GM12878 (cell line): ENCODE data around the gene ATAD3A.

Experiments used
- BACH1 ChIP-seq: fragments of 450-650 bp; IDR thresholded peaks from 2 replicates; pipeline ENCODE4 v1.6.1; 2017; ENCODE audit warnings: mild to moderate bottlenecking, borderline replicate concordance
- NR2F1 ChIP-seq: fragments of 450-650 bp; conservative IDR thresholded peaks from 2 replicates; pipeline ENCODE4 v1.6.1; 2017; ENCODE audit warnings: mild to moderate bottlenecking
- POLR2AphosphoS5 ChIP-seq: IDR thresholded peaks from 2 replicates; pipeline ENCODE4 v1.6.1; 2011; ENCODE audit warnings: mild to moderate bottlenecking, low read length, inconsistent platforms
- TF ChIP-seq, protein P1 (sequence below): fragments of 150-350 bp; IDR thresholded peaks from 2 replicates; pipeline ENCODE4 v1.6.1; 2016; ENCODE audit warnings: low read depth, low read length
- TF ChIP-seq, protein P2 (sequence below), 3 experiments: IDR thresholded peaks in 2 of 3; conservative IDR thresholded peaks in 1 of 3; 2 replicates each; pipeline ENCODE4 v1.5.1; 2011; ENCODE audit warnings: low read depth in 3 of 3, low read length in 3 of 3, mild to moderate bottlenecking in 3 of 3, control low read depth in 2 of 3, moderate library complexity in 2 of 3, inconsistent platforms in 1 of 3, mixed read lengths in 1 of 3; ENCODE audit not compliant: control insufficient read depth in 2 of 3, insufficient read depth in 1 of 3; ENCODE audit errors: extremely low read depth in 1 of 3
- TF ChIP-seq, protein P3 (sequence below): IDR thresholded peaks from 2 replicates; pipeline ENCODE4 v1.6.1; 2012; ENCODE audit warnings: low read depth, low read length, improper control_type of control experiment

DNA sequence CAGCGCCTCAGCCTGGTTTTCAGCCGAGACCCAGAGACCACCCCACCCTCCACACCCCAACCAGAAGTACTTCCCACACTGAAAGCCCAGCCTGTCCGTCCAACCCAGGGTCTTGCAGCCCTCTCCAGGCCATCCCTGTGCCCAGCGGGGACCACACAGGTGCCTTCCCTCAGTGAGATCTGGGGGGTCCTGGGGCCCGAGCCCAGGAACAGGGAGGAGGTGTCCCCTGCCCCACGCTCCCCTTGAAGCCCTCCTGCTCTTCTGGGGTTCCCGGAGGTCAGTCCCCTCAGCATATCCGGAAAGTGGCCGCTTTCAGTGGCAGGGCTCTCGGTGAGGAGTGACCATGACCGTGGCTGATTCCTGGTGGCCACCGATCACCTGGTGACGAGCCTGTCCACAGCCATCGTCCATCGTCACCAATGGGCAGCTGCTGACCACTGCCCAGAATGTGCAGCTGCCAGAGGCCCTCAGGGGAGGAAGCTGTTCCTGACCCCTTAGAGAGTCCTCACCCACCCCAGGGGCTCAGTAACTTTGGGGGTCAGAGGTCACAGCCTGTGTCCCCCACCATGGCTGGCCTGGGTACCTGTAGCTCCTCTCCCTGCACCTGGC lies 25.1 kb downstream of the ATAD3A start:
- TF ChIP-seq, protein P1, sequence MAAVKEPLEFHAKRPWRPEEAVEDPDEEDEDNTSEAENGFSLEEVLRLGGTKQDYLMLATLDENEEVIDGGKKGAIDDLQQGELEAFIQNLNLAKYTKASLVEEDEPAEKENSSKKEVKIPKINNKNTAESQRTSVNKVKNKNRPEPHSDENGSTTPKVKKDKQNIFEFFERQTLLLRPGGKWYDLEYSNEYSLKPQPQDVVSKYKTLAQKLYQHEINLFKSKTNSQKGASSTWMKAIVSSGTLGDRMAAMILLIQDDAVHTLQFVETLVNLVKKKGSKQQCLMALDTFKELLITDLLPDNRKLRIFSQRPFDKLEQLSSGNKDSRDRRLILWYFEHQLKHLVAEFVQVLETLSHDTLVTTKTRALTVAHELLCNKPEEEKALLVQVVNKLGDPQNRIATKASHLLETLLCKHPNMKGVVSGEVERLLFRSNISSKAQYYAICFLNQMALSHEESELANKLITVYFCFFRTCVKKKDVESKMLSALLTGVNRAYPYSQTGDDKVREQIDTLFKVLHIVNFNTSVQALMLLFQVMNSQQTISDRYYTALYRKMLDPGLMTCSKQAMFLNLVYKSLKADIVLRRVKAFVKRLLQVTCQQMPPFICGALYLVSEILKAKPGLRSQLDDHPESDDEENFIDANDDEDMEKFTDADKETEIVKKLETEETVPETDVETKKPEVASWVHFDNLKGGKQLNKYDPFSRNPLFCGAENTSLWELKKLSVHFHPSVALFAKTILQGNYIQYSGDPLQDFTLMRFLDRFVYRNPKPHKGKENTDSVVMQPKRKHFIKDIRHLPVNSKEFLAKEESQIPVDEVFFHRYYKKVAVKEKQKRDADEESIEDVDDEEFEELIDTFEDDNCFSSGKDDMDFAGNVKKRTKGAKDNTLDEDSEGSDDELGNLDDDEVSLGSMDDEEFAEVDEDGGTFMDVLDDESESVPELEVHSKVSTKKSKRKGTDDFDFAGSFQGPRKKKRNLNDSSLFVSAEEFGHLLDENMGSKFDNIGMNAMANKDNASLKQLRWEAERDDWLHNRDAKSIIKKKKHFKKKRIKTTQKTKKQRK = no peak
- TF ChIP-seq, protein P2, sequence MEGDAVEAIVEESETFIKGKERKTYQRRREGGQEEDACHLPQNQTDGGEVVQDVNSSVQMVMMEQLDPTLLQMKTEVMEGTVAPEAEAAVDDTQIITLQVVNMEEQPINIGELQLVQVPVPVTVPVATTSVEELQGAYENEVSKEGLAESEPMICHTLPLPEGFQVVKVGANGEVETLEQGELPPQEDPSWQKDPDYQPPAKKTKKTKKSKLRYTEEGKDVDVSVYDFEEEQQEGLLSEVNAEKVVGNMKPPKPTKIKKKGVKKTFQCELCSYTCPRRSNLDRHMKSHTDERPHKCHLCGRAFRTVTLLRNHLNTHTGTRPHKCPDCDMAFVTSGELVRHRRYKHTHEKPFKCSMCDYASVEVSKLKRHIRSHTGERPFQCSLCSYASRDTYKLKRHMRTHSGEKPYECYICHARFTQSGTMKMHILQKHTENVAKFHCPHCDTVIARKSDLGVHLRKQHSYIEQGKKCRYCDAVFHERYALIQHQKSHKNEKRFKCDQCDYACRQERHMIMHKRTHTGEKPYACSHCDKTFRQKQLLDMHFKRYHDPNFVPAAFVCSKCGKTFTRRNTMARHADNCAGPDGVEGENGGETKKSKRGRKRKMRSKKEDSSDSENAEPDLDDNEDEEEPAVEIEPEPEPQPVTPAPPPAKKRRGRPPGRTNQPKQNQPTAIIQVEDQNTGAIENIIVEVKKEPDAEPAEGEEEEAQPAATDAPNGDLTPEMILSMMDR (IDR thresholded peaks at IDR 0.05 in 2 of 3, conservative IDR thresholded peaks at IDR 0.05 in 1 of 3; ENCODE audit: control insufficient read depth in 2 of 3, extremely low read depth in 1 of 3, insufficient read depth in 1 of 3, low read depth in 3 of 3, low read length in 3 of 3) = no peak
- TF ChIP-seq BACH1 = no peak
- no peak for TF ChIP-seq NR2F1
- TF ChIP-seq POLR2AphosphoS5 = no peak
- TF ChIP-seq, protein P3, sequence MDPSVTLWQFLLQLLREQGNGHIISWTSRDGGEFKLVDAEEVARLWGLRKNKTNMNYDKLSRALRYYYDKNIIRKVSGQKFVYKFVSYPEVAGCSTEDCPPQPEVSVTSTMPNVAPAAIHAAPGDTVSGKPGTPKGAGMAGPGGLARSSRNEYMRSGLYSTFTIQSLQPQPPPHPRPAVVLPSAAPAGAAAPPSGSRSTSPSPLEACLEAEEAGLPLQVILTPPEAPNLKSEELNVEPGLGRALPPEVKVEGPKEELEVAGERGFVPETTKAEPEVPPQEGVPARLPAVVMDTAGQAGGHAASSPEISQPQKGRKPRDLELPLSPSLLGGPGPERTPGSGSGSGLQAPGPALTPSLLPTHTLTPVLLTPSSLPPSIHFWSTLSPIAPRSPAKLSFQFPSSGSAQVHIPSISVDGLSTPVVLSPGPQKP = no peak
